K562 (cell line): ENCODE data around the gene CNTN2. TPM values are rescaled to one million over a fixed set of nuclear protein-coding genes. Genes with fewer than 3 reads are reported as not detected.

Experiments used
- BHLHE40 ChIP-seq: IDR thresholded peaks from 2 replicates; pipeline ENCODE4 v1.6.1; 2011; ENCODE audit warnings: low read length, improper control_type of control experiment
- CC2D1A ChIP-seq: fragments of 450-650 bp; IDR thresholded peaks from 2 replicates; pipeline ENCODE4 v1.6.1; 2017; ENCODE audit warnings: mild to moderate bottlenecking
- ELF1 ChIP-seq: fragments of 200-800 bp; sonication (Bioruptor generic); IDR thresholded peaks from 2 replicates; pipeline ENCODE4 v1.6.1; 2016; ENCODE audit warnings: missing genetic modification characterization, missing compliant biosample characterization
- FOS ChIP-seq: IDR thresholded peaks from 3 replicates; pipeline ENCODE4 v1.6.1; 2011; ENCODE audit not compliant: insufficient read length; ENCODE audit errors: extremely low read depth
- HBP1 ChIP-seq: fragments of 450-650 bp; formaldehyde crosslinking; IDR thresholded peaks from 2 replicates; pipeline ENCODE4 v1.4.0; 2022; ENCODE audit warnings: missing genetic modification characterization
- HOMEZ ChIP-seq: fragments of 250-450 bp; sonication (Bioruptor Pico); IDR thresholded peaks from 2 replicates; pipeline ENCODE4 v1.4.0; 2020; ENCODE audit warnings: mild to moderate bottlenecking, moderate library complexity
- KDM1A ChIP-seq, 2 experiments: fragments of 450-650 bp; IDR thresholded peaks; 2 replicates each; pipeline ENCODE4 v1.6.1; 2016; ENCODE audit warnings: mild to moderate bottlenecking in 2 of 2
- MTA2 ChIP-seq: fragments of 450-650 bp; IDR thresholded peaks from 2 replicates; pipeline ENCODE4 v1.6.1; 2016; ENCODE audit warnings: low read depth
- MXI1 ChIP-seq: IDR thresholded peaks from 2 replicates; pipeline ENCODE4 v1.6.1; 2011; ENCODE audit warnings: low read depth, mild to moderate bottlenecking, improper control_type of control experiment, low read length
- NELFE ChIP-seq: IDR thresholded peaks from 2 replicates; pipeline ENCODE4 v1.6.1; 2011; ENCODE audit warnings: mild to moderate bottlenecking; ENCODE audit not compliant: insufficient read depth, insufficient read length
- OTX1 ChIP-seq: fragments of 450-650 bp; formaldehyde crosslinking; IDR thresholded peaks from 2 replicates; pipeline ENCODE4 v1.4.0; 2022; ENCODE audit warnings: mild to moderate bottlenecking
- POLR2G ChIP-seq: fragments of 200-400 bp; formaldehyde crosslinking; IDR thresholded peaks from 2 replicates; pipeline ENCODE4 v1.6.1; 2017; ENCODE audit warnings: low read depth, mild to moderate bottlenecking, antibody characterized with exemption, low read length, moderate library complexity
- PYGO2 ChIP-seq: fragments of 450-650 bp; IDR thresholded peaks from 2 replicates; pipeline ENCODE4 v1.6.1; 2016; ENCODE audit warnings: mild to moderate bottlenecking, missing genetic modification characterization, moderate library complexity, missing compliant biosample characterization
- STAG1 ChIP-seq: sonication (generic); formaldehyde crosslinking; IDR thresholded peaks from 2 replicates; pipeline ENCODE4 v1.5.0; 2020; ENCODE audit warnings: missing genetic modification reagents, borderline replicate concordance
- ZFP1 ChIP-seq: fragments of 450-650 bp; formaldehyde crosslinking; IDR thresholded peaks from 2 replicates; pipeline ENCODE4 v1.4.0; 2020; ENCODE audit warnings: mild to moderate bottlenecking, mixed read lengths
- ZNF398 ChIP-seq: fragments of 250-450 bp; sonication (Bioruptor Pico); IDR thresholded peaks from 2 replicates; pipeline ENCODE4 v1.8.0; 2021; ENCODE audit warnings: moderate library complexity, mild to moderate bottlenecking, inconsistent platforms
- ZNF57 ChIP-seq: fragments of 450-650 bp; formaldehyde crosslinking; IDR thresholded peaks from 2 replicates; pipeline ENCODE4 v1.4.0; 2020; ENCODE audit warnings: mild to moderate bottlenecking, moderate library complexity
- ZNF592 ChIP-seq: fragments of 450-650 bp; IDR thresholded peaks from 2 replicates; pipeline ENCODE4 v1.6.1; 2017; ENCODE audit warnings: antibody characterized with exemption, mild to moderate bottlenecking
- ZNF75A ChIP-seq: fragments of 450-650 bp; formaldehyde crosslinking; IDR thresholded peaks from 2 replicates; pipeline ENCODE4 v1.4.0; 2020; ENCODE audit warnings: mild to moderate bottlenecking
- ZZZ3 ChIP-seq: fragments of 450-650 bp; IDR thresholded peaks from 2 replicates; pipeline ENCODE4 v1.6.1; 2016; ENCODE audit warnings: antibody characterized with exemption, mild to moderate bottlenecking, moderate library complexity
- polyA plus RNA-seq, 8 experiments: library from polyadenylated mRNA; depleted of rRNA in 4 of 8; stranded (reverse) in 5 of 8; unstranded in 3 of 8; fragments of >200 nt; fragmentation: Nextera tagmentation in 2 of 8; fragmentation: Illumina TruSeq in 1 of 8; extraction: Ambion mirVana in 2 of 8; extraction: Trizol in 1 of 8; gene quantifications; 2 replicates each; pipeline versions ENCODE4 v1.2.1 to v1.2.3, GENCODE V29; 2011 to 2014; ENCODE audit warnings: inconsistent platforms in 1 of 8, missing spikeins in 1 of 8
- total RNA-seq, 7 experiments: library from RNA; depleted of rRNA in 6 of 7; stranded (reverse); fragments of >200 nt in 6 of 7; fragmentation: Illumina TruSeq in 2 of 7; extraction: Trizol in 2 of 7; gene quantifications; 2 replicates each; pipeline versions ENCODE4 v1.2.1 to v1.2.3, GENCODE V29; 2011 to 2021; ENCODE audit warnings: low replicate concordance in 1 of 7

The CNTN2 gene
- total and polyA plus RNA-seq, 9 of the 15 experiments (the other 6 are each of a cell fraction or from before 2014, with no cell fraction given): not detected

GRCh38 chr1:205121660-205122488, 78.9 kb downstream of the CNTN2 start, which contains the start of gene RBBP5 (continued):
- TF ChIP-seq FOS: no peak
- TF ChIP-seq BHLHE40: peak; percentile 76
- TF ChIP-seq NELFE: no peak
- TF ChIP-seq CC2D1A: peak; percentile 89
- TF ChIP-seq MTA2: peak; percentile 55
- TF ChIP-seq ZNF75A: no peak
- no peak for TF ChIP-seq ZNF57
- TF ChIP-seq ZNF592: peak; percentile 89
- peak in 1 of 2 experiments; percentile 44; a peak in 2 of 4 replicates for TF ChIP-seq KDM1A (IDR thresholded peaks at IDR 0.05)
- peak; percentile 67 for TF ChIP-seq OTX1 (CRISPR knock-in tag)
- TF ChIP-seq ELF1 (tag): peak; percentile 98
- no peak for TF ChIP-seq ZFP1 (CRISPR knock-in tag)
- peak; percentile 98 for TF ChIP-seq POLR2G
- TF ChIP-seq ZNF398: no peak
- peak; percentile 87 for TF ChIP-seq PYGO2
- TF ChIP-seq ZZZ3: peak; percentile 91
- no peak for TF ChIP-seq STAG1 (CRISPR knock-in tag)
- TF ChIP-seq HOMEZ (CRISPR knock-in tag): no peak
- peak; percentile 72; the same call in 1 of the 2 replicates for TF ChIP-seq HBP1
- TF ChIP-seq MXI1: no peak
